Activated CD8-positive, alpha-beta T cell treated with anti-CD3 and anti-CD28 coated beads for 36 hours (primary cell): ENCODE data around the gene RECQL5. TPM values are rescaled to one million over a fixed set of nuclear protein-coding genes. Genes with fewer than 3 reads are reported as not detected.
A peak's percentile ranks its signal among the peaks of the same experiment; 100 is the strongest.

ENCODE experiments used
- ATAC-seq: fragments of 200-7000 bp; cut with Tn5 transposase; one replicate; pipeline ENCODE4 v1.10.0; 2021; ENCODE audit warnings: mild to moderate bottlenecking, moderate library complexity
- CTCF ChIA-PET: fragments of 350-600 bp; sonication (Branson Sonifier 250); formaldehyde crosslinking; loops from one replicate; lab custom pipeline; 2021; ENCODE audit warnings: antibody characterized with exemption; lab: Charles Lee
- POLR2A ChIA-PET: fragments of 350-600 bp; sonication (Branson Sonifier 250); formaldehyde crosslinking; loops from one replicate; lab custom pipeline; 2021; ENCODE audit warnings: antibody characterized with exemption; lab: Charles Lee
- DNase-seq: peaks from one replicate; pipeline ENCODE4 v3.0.0-alpha.2; 2020
- H3K27ac Mint-ChIP-seq: one replicate; pipeline ENCODE4 v1.8.0; 2021; ENCODE audit warnings: mild to moderate bottlenecking, mixed read lengths
- H3K27me3 Mint-ChIP-seq: one replicate; pipeline ENCODE4 v1.8.0; 2021; ENCODE audit warnings: mixed read lengths
- H3K36me3 Mint-ChIP-seq: one replicate; pipeline ENCODE4 v1.8.0; 2021; ENCODE audit warnings: low read depth, mixed read lengths
- H3K4me1 Mint-ChIP-seq: one replicate; pipeline ENCODE4 v1.8.0; 2021; ENCODE audit warnings: low read depth, mixed read lengths
- H3K4me3 Mint-ChIP-seq: one replicate; pipeline ENCODE4 v1.8.0; 2021; ENCODE audit warnings: mild to moderate bottlenecking, moderate library complexity, mixed read lengths
- H3K9me3 Mint-ChIP-seq: one replicate; pipeline ENCODE4 v1.8.0; 2021; ENCODE audit warnings: mixed read lengths
- intact Hi-C: fragments of 100-400 bp; cut with micrococcal nuclease; formaldehyde crosslinking; loops from one replicate; pipeline ENCODE4 v1.10.0; 2022
- total RNA-seq, 2 experiments: library from RNA; stranded (reverse); gene quantifications; one replicate each; pipeline ENCODE4 v1.2.3, GENCODE V29; 2021
- TF ChIP-seq, protein P1 (sequence below): fragments of 200-600 bp; IDR thresholded peaks from one replicate; pipeline ENCODE4 v1.8.0; 2022; ENCODE audit warnings: antibody characterized with exemption, mild to moderate bottlenecking

The RECQL5 gene
- total RNA-seq, 2 experiments from 2014 or later, result 33.3 to 34.2 TPM

DNA sequence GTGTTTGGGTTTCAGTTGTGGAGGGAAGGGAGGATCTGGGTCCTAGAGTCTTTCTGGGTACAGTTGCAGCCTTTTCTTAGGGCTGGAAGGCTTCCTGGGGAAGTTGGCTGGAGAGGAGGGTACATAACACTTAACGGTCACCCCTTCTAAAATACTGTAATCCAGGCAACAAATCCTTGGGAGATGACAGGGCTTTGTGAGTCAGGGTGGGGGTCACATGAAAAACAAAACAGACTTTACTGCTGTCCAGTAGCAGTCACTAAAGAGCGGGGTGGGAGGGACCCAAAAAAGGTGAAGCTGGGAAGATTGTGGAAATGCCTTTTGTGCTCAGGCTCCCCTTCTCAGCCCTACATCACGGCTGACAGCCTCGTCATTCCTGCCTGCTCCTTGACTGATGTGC, 6.5 kb upstream of the RECQL5 start:
- Mint-ChIP-seq H3K4me1 (peaks cover 31% of the 10 kb centered on the region), H3K36me3 (peaks cover 34% of the 10 kb centered on the region), H3K9me3 (no peaks in the 10 kb centered on the region), H3K27ac (no peak overlapping the region), H3K4me3 (no peak overlapping the region), H3K27me3 (no peaks in the 10 kb centered on the region)
- TF ChIP-seq, protein P1, sequence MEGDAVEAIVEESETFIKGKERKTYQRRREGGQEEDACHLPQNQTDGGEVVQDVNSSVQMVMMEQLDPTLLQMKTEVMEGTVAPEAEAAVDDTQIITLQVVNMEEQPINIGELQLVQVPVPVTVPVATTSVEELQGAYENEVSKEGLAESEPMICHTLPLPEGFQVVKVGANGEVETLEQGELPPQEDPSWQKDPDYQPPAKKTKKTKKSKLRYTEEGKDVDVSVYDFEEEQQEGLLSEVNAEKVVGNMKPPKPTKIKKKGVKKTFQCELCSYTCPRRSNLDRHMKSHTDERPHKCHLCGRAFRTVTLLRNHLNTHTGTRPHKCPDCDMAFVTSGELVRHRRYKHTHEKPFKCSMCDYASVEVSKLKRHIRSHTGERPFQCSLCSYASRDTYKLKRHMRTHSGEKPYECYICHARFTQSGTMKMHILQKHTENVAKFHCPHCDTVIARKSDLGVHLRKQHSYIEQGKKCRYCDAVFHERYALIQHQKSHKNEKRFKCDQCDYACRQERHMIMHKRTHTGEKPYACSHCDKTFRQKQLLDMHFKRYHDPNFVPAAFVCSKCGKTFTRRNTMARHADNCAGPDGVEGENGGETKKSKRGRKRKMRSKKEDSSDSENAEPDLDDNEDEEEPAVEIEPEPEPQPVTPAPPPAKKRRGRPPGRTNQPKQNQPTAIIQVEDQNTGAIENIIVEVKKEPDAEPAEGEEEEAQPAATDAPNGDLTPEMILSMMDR, result no peak
- intact Hi-C loops, result no loop called here
- ChIA-PET POLR2A (interaction anchor here (0.6 to 1.7 kb wide), 3 partner anchors 9 to 51 kb away, joined by 3 to 5 read pairs (median 3); no protein-coding TSS in a partner anchor), CTCF (interaction anchor here (0.8 to 25.7 kb wide), 9 partner anchors 10 to 80 kb away, joined by 3 to 347 read pairs (median 12); partner anchors contain the start of gene SMIM5)
- no peak for DNase-seq
- ATAC-seq, result no peak

DNA sequence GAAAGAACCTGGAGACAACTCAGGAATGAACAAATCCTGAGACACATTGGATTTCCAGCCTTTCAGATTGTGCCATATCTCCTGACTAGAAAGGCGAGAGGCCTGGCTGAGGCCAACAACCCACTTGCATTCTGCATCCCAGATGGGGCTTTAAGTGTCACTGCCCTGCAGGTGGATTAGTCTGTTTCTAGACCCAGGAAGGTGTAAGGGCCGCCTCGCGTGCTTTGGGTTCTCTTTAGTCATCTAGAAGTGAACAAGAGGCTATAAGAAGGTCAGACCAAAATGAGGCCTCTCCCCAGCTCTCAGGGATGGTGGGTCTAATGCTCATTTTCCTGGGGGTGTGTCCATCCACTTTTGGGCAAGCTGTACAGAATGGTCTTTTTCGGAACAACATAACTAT, 5.1 kb upstream of the RECQL5 start:
- H3K27ac Mint-ChIP-seq, result no peak overlapping the region
- H3K36me3 Mint-ChIP-seq, result peaks cover 31% of the 10 kb centered on the region
- no peaks in the 10 kb centered on the region for H3K9me3 Mint-ChIP-seq
- ATAC-seq (no peak), DNase-seq (no peak)
- H3K27me3 Mint-ChIP-seq, result no peaks in the 10 kb centered on the region
- no peak overlapping the region for H3K4me3 Mint-ChIP-seq
- intact Hi-C loops, result no loop called here
- TF ChIP-seq, protein P1, result no peak
- ChIA-PET POLR2A (interaction anchor here (1.1 to 2.1 kb wide), 5 partner anchors 10 to 183 kb away, joined by 3 to 5 read pairs (median 5); partner anchors contain the start of gene WBP2), CTCF (interaction anchor here (1.2 to 25.7 kb wide), 7 partner anchors 11 to 111 kb away, joined by 3 to 347 read pairs (median 6); no protein-coding TSS in a partner anchor)
- peaks cover 31% of the 10 kb centered on the region for H3K4me1 Mint-ChIP-seq

DNA sequence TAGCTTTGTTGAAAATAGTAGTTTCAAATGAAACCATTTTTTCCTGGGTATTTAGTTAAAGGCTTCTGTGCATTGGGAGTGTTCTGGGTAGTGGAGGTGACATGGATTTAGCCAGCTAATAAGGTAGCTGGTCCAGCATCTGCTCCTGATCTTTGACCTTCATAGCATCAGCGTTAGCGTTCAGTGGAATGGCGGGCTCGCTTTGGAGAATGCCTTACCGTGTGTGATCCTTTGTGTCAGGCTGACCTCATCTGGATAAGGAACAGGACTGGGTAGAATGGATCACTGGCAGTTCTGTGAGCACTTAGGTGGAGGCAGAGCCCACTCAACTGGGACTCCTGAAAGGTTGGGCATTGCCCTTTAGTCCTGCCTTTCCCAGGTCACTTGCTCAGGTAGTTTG, 3.9 kb upstream of the RECQL5 start:
- Mint-ChIP-seq H3K36me3 (peaks cover 25% of the 10 kb centered on the region), H3K27ac (peak overlapping the region; percentile 36), H3K4me3 (no peak overlapping the region), H3K27me3 (no peaks in the 10 kb centered on the region), H3K9me3 (no peaks in the 10 kb centered on the region), H3K4me1 (peaks cover 31% of the 10 kb centered on the region)
- DNase-seq (no peak), ATAC-seq (no peak)
- ChIA-PET POLR2A (interaction anchor here (0.6 to 2.1 kb wide), 4 partner anchors 17 to 184 kb away, joined by 3 to 6 read pairs (median 4); partner anchors contain the start of gene WBP2), CTCF (interaction anchor here (0.9 to 25.7 kb wide), 5 partner anchors 13 to 113 kb away, joined by 3 to 347 read pairs (median 5); partner anchors contain the start of gene SMIM5)
- intact Hi-C loops, result no loop called here
- TF ChIP-seq, protein P1, result no peak

DNA sequence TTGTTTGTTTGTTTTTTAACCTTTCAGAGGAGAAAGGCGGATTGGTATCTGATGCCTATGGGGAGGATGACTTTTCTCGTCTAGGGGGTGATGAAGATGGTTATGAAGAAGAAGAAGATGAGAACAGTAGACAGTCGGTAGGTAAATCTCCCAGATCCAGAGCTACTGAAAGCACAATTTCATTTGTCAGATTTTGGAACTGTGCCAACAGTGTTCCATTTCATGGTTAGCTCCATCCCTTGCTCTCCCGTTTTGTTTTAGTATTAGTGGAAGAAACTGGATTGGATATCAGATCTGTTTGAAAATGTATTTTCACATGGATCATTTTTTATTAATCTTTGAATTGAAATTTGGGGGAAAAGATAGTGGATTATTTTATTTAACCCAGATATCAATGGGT, 1.5 kb upstream of the RECQL5 start:
- Mint-ChIP-seq H3K4me3 (no peak overlapping the region), H3K36me3 (peaks cover 27% of the 10 kb centered on the region), H3K9me3 (no peaks in the 10 kb centered on the region), H3K27me3 (no peaks in the 10 kb centered on the region), H3K4me1 (peaks cover 37% of the 10 kb centered on the region), H3K27ac (no peak overlapping the region)
- DNase-seq, result no peak
- POLR2A ChIA-PET, result interaction anchor here (0.6 to 2.9 kb wide), 3 partner anchors 11 to 382 kb away, joined by 3 to 17 read pairs (median 4); no protein-coding TSS in a partner anchor
- TF ChIP-seq, protein P1, result no peak
- ATAC-seq, result no peak
- CTCF ChIA-PET, result interaction anchor here (1.4 to 2.6 kb wide), 4 partner anchors 15 to 81 kb away, joined by 4 to 10 read pairs (median 5); partner anchors contain the start of gene SMIM5
- intact Hi-C loops, result no loop called here

DNA sequence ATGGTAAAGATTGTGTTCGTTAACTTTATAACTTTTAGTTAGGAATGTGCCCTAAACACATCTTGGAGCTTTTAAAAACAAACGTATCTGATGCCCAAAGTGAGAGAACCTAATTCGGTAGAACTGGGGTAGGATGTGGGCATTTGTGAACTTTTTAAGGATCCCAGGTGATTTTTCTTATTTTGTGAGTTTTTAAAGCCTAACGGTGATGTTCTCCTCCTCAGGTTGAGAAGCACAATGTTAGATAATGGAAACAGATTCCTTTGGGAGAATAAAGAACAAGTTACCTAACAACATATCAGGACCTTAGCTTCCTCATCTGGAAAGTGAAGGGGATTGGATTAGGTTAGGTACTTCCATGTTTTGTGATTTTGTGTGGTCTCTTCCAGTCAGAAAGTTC, 871 bp upstream of the RECQL5 start:
- peaks cover 27% of the 10 kb centered on the region for H3K36me3 Mint-ChIP-seq
- H3K27ac Mint-ChIP-seq, result no peak overlapping the region
- no peak overlapping the region for H3K4me3 Mint-ChIP-seq
- ATAC-seq, result no peak
- intact Hi-C loops, result no loop called here
- POLR2A ChIA-PET, result interaction anchor here (0.7 to 2.9 kb wide), 9 partner anchors 12 to 377 kb away, joined by 3 to 17 read pairs (median 4); no protein-coding TSS in a partner anchor
- TF ChIP-seq, protein P1, result no peak
- CTCF ChIA-PET, result interaction anchor here (1.4 to 4.6 kb wide), 8 partner anchors 15 to 86 kb away, joined by 4 to 23 read pairs (median 8); partner anchors contain the start of gene SMIM5
- H3K9me3 Mint-ChIP-seq, result no peaks in the 10 kb centered on the region
- peaks cover 37% of the 10 kb centered on the region for H3K4me1 Mint-ChIP-seq
- no peak for DNase-seq
- no peaks in the 10 kb centered on the region for H3K27me3 Mint-ChIP-seq
